ENCODE data around the gene KCNK1. TPM values are rescaled to one million over a fixed set of nuclear protein-coding genes. Genes with fewer than 3 reads are reported as not detected.

KCNK1 gene
- polyA plus RNA-seq, 1 donor (not counting 4 experiments of a cell fraction or from before 2014, with no cell fraction given): 17.5 TPM

DNA sequence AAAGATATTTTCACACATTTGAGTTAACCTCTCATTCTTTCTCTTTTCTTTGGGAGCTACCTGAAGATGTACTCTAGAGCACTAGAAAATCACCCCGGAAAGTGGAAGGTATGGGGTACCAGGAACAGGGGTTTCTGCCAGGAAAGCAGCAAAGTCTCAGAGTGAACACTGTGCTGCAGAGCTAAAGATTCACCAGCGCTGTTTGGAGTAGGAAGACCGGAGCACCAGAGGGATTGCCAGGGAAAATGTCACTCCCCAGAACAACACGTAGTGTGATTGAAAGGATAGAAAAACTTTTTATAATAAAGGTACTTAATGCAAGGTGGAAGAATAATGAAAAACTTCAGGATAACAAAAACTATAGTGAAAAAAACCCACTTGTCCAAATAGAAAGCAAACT is 26.7 kb upstream of the KCNK1 start:
- TF ChIP-seq EZH2 (IDR thresholded peaks at IDR 0.05; ENCODE audit: low read length): no peak
- TF ChIP-seq, protein P1, sequence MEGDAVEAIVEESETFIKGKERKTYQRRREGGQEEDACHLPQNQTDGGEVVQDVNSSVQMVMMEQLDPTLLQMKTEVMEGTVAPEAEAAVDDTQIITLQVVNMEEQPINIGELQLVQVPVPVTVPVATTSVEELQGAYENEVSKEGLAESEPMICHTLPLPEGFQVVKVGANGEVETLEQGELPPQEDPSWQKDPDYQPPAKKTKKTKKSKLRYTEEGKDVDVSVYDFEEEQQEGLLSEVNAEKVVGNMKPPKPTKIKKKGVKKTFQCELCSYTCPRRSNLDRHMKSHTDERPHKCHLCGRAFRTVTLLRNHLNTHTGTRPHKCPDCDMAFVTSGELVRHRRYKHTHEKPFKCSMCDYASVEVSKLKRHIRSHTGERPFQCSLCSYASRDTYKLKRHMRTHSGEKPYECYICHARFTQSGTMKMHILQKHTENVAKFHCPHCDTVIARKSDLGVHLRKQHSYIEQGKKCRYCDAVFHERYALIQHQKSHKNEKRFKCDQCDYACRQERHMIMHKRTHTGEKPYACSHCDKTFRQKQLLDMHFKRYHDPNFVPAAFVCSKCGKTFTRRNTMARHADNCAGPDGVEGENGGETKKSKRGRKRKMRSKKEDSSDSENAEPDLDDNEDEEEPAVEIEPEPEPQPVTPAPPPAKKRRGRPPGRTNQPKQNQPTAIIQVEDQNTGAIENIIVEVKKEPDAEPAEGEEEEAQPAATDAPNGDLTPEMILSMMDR (optimal IDR thresholded peaks at IDR 0.05 in 1 of 3, IDR thresholded peaks at IDR 0.05 in 1 of 3, conservative IDR thresholded peaks at IDR 0.05 in 1 of 3; ENCODE audit: extremely low read depth in 1 of 3, insufficient read depth in 2 of 3, low read length in 3 of 3): no peak
- Histone ChIP-seq H4K20me1 (ENCODE audit: control insufficient read depth, extremely low read depth, insufficient read depth, low read length) (no peaks in the 10 kb centered on the region), H3K4me3 (ENCODE audit: control insufficient read depth in 2 of 3, extremely low read depth in 1 of 3, insufficient read depth in 2 of 3, low read depth in 1 of 3, low read length in 3 of 3) (no peak overlapping the region), H2AFZ (ENCODE audit: control insufficient read depth, low read length) (no peak overlapping the region), H3K27ac (ENCODE audit: control insufficient read depth, insufficient read depth, low read length) (no peak overlapping the region), H3K36me3 (ENCODE audit: control insufficient read depth in 2 of 2, extremely low read depth in 1 of 2, insufficient read depth in 2 of 2, low read length in 2 of 2) (no peaks in the 10 kb centered on the region), H3K27me3 (ENCODE audit: control insufficient read depth, extremely low read depth, insufficient read depth, low read length) (no peaks in the 10 kb centered on the region), H3K4me2 (ENCODE audit: control insufficient read depth, extremely low read depth, insufficient read depth, low read depth, low read length) (no peak overlapping the region), H3K9me1 (ENCODE audit: control insufficient read depth, extremely low read depth, insufficient read depth, low read length) (no peaks in the 10 kb centered on the region), H3K79me2 (ENCODE audit: control insufficient read depth, insufficient read depth, low read length) (no peaks in the 10 kb centered on the region), H3K4me1 (ENCODE audit: control insufficient read depth, extremely low read depth, insufficient read depth, low read length) (no peaks in the 10 kb centered on the region), H3K9ac (ENCODE audit: control insufficient read depth, extremely low read depth, insufficient read depth, low read length) (no peak overlapping the region), H3K9me3 (ENCODE audit: control insufficient read depth, low read depth, low read length) (no peaks in the 10 kb centered on the region)
- DNase-seq (ENCODE audit: low read depth, low spot score) (no peak), FAIRE-seq (no peak)
- dilution Hi-C loops (cut with MboI; ENCODE audit: extremely low pct_ligation_motif_present, low sequenced_read_pairs): no loop called here

DNA sequence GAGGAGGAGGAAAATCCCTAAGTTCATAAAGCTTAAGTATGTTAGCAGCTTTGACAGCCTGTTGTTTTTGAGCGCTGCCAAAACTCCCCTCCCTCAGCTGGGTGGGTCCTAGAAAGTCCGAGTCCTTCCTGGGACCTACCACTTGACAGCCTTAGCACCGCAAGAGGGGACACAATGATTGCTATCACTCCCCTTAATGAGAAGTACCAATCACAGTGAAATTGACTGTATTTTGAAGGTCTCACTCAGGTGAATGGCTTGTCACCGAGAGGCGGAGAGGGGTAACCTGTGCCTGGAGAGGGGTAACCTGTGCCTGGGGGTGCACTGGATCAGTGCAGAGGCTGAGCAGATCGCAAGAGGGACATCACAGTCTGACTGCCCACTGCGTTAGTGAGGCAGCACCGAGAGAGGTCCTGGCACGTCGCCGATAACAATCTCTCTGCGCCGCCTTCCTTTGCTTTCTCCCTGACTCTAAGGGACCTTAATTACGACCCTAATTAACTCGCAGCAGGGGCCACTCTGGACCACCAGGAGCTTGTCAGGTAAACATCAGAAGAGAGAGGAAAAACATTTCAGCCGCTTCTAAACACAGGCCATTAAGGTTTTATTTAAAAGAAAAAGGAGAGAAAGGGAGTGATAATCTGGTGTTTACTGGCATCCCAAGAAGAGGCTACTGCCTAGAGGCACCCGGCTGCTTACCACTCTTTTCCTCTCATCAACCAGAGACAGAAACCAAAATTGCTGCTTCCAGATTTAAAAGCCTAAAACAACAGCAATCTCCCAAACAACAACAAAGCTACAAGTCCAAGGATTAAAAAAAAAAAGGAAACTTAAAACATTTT is 25.7 kb upstream of the KCNK1 start:
- FAIRE-seq (no peak), DNase-seq (ENCODE audit: low read depth, low spot score) (no peak)
- no peaks in the 10 kb centered on the region for H3K4me1 ChIP-seq (ENCODE audit: control insufficient read depth, extremely low read depth, insufficient read depth, low read length)
- TF ChIP-seq, protein P1 (optimal IDR thresholded peaks at IDR 0.05 in 1 of 3, IDR thresholded peaks at IDR 0.05 in 1 of 3, conservative IDR thresholded peaks at IDR 0.05 in 1 of 3; ENCODE audit: extremely low read depth in 1 of 3, insufficient read depth in 2 of 3, low read length in 3 of 3): no peak
- no peak for TF ChIP-seq EZH2 (IDR thresholded peaks at IDR 0.05; ENCODE audit: low read length)
- no peaks in the 10 kb centered on the region for H3K9me1 ChIP-seq (ENCODE audit: control insufficient read depth, extremely low read depth, insufficient read depth, low read length)
- dilution Hi-C loops (cut with MboI; ENCODE audit: extremely low pct_ligation_motif_present, low sequenced_read_pairs): no loop called here
- H3K36me3 ChIP-seq (ENCODE audit: control insufficient read depth in 2 of 2, extremely low read depth in 1 of 2, insufficient read depth in 2 of 2, low read length in 2 of 2): no peaks in the 10 kb centered on the region
- H3K79me2 ChIP-seq (ENCODE audit: control insufficient read depth, insufficient read depth, low read length): no peaks in the 10 kb centered on the region
- peak overlapping the region; percentile 25 for H3K4me2 ChIP-seq (ENCODE audit: control insufficient read depth, extremely low read depth, insufficient read depth, low read depth, low read length)
- no peaks in the 10 kb centered on the region for H4K20me1 ChIP-seq (ENCODE audit: control insufficient read depth, extremely low read depth, insufficient read depth, low read length)
- H3K27me3 ChIP-seq (ENCODE audit: control insufficient read depth, extremely low read depth, insufficient read depth, low read length): no peaks in the 10 kb centered on the region
- H2AFZ ChIP-seq (ENCODE audit: control insufficient read depth, low read length): peak overlapping the region; percentile 77
- no peak overlapping the region for H3K9ac ChIP-seq (ENCODE audit: control insufficient read depth, extremely low read depth, insufficient read depth, low read length)
- no peaks in the 10 kb centered on the region for H3K9me3 ChIP-seq (ENCODE audit: control insufficient read depth, low read depth, low read length)
- H3K27ac ChIP-seq (ENCODE audit: control insufficient read depth, insufficient read depth, low read length): no peak overlapping the region
- peak overlapping the region in 1 of 3 experiments; percentile 2 for H3K4me3 ChIP-seq (ENCODE audit: control insufficient read depth in 2 of 3, extremely low read depth in 1 of 3, insufficient read depth in 2 of 3, low read depth in 1 of 3, low read length in 3 of 3)
